Left renal pelvis (tissue), 4 donors: Measurements from ENCODE around the gene PHF12. TPM values are rescaled to one million over a fixed set of nuclear protein-coding genes. Genes with fewer than 3 reads are reported as not detected.
"Not testable (repeated sequence)": the region's sequence is repeated elsewhere in the genome, so short reads cannot be mapped to it uniquely, and the experiment has no call there.

Experiments
- DNase-seq, 4 donors: peaks; one replicate each; pipeline ENCODE4 v3.0.0-alpha.2; 2013; ENCODE audit warnings: low read depth in 4 of 4, low spot score in 3 of 4
- polyA plus RNA-seq, 4 donors: library from polyadenylated mRNA; unstranded; fragments of 120-200 nt; gene quantifications; one replicate each; pipeline ENCODE4 v1.2.1, GENCODE V29; 2013; ENCODE audit not compliant: insufficient read length in 4 of 4

PHF12 gene
- polyA plus RNA-seq, 4 donors = 38.9 to 52.6 (median 43.7) TPM

DNA sequence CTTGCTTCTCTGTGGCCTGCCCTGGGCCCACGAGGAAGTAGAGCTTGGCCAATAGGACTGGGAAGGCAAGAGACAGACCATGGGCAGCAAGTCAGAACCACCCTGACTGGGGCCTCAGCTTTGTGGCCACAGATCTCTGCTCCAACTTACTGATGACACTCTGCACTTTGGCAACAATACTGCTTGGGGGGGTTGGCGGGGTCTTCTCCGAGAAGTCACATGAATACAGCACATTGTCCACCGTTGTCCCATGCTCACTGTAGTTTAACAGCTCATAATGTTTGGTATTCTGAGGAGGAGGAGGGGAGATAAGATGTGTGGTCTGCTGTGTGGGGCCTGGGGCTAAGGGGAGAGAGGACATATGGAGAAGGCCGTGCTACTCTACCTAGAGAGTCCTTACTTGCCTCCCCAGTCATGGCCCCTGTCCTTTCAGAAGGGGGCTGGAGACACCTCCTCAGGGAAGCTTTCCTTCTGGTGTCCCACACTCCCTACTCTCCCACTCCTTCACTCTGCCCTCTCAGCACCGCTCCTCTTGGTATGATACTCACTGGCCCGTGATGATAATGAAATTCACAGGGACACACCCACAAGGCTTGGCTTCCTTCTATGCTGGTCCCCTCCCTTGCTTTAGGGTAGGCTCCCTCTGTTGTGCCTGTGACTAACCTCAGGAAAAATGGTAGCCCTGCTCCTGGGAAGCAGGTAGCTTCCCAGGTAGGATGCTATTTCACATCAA is 44.4 kb downstream of the PHF12 start:
- DNase-seq = no peak

- no peak for DNase-seq
Observed at GRCh38 chr17:28906276-28906675, 45.0 kb downstream of the PHF12 start.

- no peak for DNase-seq
Observed at GRCh38 chr17:28904800-28905199, 46.5 kb downstream of the PHF12 start.

DNA sequence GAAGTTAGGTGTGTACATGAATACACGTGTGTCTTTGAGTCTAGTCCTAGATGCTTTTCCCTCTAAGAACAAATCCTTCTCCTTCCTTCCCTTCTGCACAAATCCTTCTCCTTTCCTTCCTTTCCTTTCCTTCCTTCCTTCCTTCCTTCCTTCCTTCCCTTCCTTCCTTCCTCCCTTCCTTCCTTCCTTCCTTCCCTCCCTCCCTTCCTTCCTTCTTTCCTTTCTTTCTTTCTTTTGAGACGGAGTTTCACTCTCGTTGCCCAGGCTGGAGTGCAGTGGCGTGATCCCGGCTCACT is 47.8 kb downstream of the PHF12 start:
- DNase-seq = not testable (repeated sequence)

GRCh38 chr17:28902819-28903545 is 48.3 kb downstream of the PHF12 start, which contains the start of gene DHRS13:
Gene DHRS13, minus strand, starts transcription at chr17:28903079. Its CDS starts 135 bp downstream, at chr17:28902944.
- peak; percentile 75 to 84 (median 84) for DNase-seq

DNA sequence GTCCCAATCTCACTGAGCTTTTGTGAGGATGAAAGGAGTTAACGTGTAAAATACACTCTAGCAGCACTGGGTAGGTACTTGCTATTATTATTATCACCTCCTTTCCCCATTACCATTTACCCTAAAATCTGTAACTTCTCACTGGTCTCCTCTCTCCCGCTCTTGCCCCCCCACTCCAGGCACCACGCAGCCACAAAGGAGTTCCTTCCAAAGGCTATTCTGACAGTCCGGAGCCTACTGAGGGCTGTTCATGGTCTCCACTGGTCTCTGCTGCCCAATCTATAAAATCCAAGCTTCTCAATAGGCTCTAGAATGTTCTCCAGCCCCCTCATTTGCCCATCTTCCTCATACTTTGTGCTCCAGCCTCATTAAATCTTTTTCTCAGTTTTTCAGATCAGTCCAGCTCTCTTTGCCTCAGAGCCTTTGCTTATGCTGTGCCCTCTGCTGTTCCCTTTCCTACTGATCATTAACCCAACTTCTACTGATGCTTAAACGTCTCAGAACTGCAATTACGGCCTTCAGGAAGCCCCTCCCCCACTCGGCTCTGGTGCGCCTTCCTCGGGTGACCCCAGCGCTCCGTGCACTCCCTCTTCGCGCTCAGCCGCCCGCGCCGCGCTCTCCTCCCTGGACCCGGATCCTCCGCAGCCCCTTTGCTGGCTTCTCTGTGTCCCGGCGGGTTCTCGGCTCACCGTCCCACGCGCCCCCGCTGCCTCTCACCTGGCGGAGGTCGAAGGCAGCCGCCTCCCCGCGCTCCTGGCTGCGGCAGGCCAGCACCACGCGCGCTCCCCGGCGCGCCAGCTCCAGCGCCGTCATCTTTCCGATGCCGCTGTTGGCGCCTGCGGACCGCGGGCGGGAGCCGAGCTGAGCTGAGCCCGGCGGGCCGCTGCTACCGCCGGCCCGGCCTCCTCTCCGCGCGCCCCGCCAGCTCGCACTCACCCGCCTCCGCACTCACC is 49.2 kb downstream of the PHF12 start:
- DNase-seq = peak in 2 of 4 donors; percentile 43 to 45

DNA sequence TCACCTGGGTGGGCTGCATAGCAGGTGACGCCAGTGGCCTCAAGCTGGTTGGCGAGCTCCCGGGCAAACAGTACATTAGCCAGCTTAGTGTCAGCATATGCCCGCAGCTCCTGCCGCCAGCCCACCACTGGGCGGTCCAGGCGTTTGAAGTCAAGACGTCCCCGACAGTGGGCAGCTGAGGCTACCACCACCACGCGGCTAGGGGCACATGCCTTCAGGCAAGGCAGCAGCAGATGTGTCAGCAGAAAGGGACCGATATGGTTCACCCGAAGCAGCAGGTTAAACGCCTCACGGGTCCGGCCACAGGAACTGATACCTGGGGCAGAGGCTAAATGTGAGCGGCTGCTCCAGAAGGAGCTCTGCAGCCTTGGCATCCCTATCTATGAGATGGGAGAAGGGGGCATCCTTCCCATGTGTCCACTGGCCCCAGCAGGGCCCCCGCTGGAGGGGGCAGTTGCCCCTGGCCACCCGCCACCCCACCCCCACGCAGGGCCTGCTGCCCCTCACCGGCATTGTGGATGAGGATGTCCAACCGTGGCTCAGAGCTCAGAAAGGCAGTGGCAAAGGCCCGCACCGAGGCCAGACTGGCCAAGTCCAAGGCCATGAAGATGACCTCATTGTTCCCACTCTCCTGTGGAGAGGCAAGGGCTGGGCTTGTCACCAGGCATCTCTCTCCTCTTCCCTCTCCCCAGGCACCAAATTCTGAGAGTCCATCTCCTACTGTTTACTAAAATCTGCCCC is 50.2 kb downstream of the PHF12 start:
- DNase-seq = no peak

GRCh38 chr17:28899212-28899815 is 52.0 kb downstream of the PHF12 start:
- DNase-seq = no peak

DNA sequence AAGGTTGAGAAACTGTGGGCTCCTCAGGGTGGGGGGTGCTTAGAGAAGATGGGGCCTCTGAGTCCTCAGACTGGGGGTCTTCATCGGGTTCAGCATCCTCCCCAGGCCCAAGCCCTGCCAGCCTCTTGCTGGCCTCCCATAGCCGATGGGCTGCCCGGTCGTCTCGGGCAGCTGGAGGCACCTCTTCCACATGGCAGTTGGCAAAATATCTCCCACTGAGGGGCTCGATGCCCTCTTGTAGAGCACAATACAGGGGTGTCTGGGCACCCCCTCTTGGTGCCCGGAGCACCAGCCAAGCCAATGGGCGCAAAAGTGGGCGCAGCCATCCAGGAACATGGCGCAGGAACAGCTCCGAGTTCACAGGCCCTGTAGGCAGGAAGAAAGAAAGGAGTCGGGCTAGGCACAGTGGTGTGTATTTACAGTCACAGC is 52.8 kb downstream of the PHF12 start:
- DNase-seq = no peak

GRCh38 chr17:28897769-28898526 is 53.4 kb downstream of the PHF12 start:
- DNase-seq = peak in 1 of 4 donors; percentile 10

DNA sequence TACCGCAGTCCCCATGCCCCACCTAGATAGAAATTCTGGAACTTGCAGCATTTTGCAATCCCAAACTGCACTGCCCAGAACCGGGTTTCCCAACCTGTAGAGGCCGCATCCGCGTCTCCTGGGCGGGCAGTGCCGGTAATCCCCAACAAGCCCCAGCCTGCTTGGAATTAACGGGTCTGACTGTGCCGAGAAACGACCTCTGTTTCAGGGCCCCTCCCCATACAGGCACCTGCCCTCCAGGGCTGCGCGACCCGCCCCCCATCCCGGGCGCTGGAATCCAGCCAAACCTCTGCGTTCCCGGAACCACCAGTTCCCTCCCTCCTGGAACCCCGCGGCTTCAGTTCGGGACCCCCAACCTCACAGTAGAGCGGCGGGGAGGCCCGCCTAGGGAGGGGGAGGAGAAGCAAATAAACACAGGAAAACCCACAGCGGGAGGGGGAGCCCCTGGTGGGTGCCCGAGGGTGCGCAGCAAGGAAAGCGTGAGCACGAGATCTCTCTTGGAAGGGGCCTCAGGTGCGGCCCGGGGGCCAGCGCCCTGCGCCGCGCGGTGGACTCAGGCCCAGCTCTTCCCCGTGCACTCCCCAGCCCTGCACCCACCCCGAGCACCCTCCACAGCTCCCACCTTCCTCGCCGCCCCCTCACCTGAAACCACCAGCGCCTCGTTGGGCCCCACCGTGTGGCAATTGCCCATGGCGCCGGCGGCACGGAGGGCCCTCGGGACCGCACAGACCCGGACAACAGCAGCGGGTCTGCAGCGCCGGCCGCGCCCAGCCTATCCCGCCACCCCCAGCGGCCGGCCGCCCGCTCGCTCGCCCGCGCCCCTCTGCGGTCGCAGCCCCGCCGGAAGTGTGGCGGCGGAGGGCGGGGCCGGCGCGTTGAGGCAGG is 54.2 kb downstream of the PHF12 start, which contains the start of gene FLOT2:
FLOT2 (minus strand) TSS at position 850 of the 885 bp plus-strand sequence; CDS start at position 691, 159 bp downstream.
- DNase-seq = peak in 2 of 4 donors; percentile 10 to 24

GRCh38 chr17:28896491-28896883 is 54.8 kb downstream of the PHF12 start:
- DNase-seq = no peak

DNA sequence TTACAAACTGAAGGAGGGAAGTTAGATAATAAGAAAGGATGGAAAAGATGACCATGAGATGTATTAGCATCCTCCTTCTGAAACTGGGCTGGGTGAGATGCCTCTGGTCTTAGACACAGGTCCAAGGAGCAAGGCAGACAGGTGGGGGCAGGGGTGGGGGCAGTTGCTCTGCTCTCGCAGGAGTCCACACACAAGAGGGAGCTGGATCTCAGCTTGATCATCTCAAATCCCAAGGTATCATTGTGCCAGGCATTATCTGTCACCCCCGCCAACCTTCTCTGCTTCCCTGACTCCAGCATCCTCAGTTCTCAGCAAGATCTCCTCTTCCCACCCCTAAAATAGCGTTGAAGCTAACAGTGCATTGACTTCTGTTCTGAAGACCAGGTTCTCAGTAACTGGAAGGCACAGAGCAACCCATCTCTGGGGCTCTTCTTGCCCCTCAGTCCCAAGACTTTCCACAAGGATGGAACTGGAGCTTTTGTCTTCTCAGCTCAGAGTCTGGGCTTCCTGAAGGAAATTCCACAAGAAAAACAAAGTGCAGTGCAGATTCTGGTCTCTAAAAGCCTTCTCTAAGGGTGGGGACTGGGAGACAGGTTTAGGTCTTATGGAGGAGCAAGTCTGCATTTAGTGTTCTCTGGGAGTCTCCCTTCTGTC is 55.4 kb downstream of the PHF12 start:
- DNase-seq = no peak

- DNase-seq = not testable (repeated sequence)
Observed at GRCh38 chr17:28893248-28894183, 57.8 kb downstream of the PHF12 start.

GRCh38 chr17:28892024-28892423 is 59.3 kb downstream of the PHF12 start:
- DNase-seq = no peak

DNA sequence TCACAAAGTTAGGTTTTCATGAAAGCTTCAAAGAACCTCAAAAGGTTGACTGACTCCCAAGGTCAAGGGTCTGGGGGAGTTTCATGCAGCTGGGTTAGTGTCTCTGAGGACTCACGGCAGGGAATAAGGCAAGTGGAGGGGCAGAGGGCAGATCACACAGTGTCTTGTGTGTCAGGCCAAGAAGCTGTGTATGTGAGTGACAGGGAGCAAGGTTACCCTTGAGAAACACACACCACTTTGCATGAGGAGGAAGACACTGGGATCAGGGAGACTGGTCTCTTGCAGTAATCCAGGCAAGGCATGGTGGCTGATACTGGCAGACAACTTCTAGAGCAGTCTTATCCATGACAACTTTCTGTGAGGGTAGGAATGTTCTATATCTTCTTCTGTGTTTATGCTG is 60.1 kb downstream of the PHF12 start:
- DNase-seq = no peak
